ENCODE measurements around the gene CCSER2. TPM values are rescaled to one million over a fixed set of nuclear protein-coding genes. Genes with fewer than 3 reads are reported as not detected.
A peak's percentile ranks its signal among the peaks of the same experiment; 100 is the strongest.

The CCSER2 gene
- total RNA-seq, 1 donor from 2014 or later: 78.8 TPM

- Mint-ChIP-seq H3K27ac (ENCODE audit: unreplicated experiment) (peak overlapping the region; percentile 83), H3K4me1 (ENCODE audit: low read depth) (peaks cover 40% of the 10 kb centered on the region), H3K36me3 (ENCODE audit: low read depth) (no peaks in the 10 kb centered on the region), H3K27me3 (ENCODE audit: low read depth) (no peaks in the 10 kb centered on the region), H3K4me3 (ENCODE audit: unreplicated experiment) (no peak overlapping the region), H3K9me3 (ENCODE audit: low read depth) (no peaks in the 10 kb centered on the region)
- TF ChIP-seq, protein P1, sequence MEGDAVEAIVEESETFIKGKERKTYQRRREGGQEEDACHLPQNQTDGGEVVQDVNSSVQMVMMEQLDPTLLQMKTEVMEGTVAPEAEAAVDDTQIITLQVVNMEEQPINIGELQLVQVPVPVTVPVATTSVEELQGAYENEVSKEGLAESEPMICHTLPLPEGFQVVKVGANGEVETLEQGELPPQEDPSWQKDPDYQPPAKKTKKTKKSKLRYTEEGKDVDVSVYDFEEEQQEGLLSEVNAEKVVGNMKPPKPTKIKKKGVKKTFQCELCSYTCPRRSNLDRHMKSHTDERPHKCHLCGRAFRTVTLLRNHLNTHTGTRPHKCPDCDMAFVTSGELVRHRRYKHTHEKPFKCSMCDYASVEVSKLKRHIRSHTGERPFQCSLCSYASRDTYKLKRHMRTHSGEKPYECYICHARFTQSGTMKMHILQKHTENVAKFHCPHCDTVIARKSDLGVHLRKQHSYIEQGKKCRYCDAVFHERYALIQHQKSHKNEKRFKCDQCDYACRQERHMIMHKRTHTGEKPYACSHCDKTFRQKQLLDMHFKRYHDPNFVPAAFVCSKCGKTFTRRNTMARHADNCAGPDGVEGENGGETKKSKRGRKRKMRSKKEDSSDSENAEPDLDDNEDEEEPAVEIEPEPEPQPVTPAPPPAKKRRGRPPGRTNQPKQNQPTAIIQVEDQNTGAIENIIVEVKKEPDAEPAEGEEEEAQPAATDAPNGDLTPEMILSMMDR (IDR thresholded peaks at IDR 0.05): no peak
- no peak for DNase-seq (ENCODE audit: low spot score)
Measured at GRCh38 chr10:84348447-84348846, 20.1 kb downstream of the CCSER2 start.

- Mint-ChIP-seq H3K36me3 (ENCODE audit: low read depth) (no peaks in the 10 kb centered on the region), H3K27me3 (ENCODE audit: low read depth) (no peaks in the 10 kb centered on the region), H3K27ac (ENCODE audit: unreplicated experiment) (peak overlapping the region; percentile 91), H3K4me1 (ENCODE audit: low read depth) (peaks cover 36% of the 10 kb centered on the region), H3K4me3 (ENCODE audit: unreplicated experiment) (no peak overlapping the region), H3K9me3 (ENCODE audit: low read depth) (no peaks in the 10 kb centered on the region)
- TF ChIP-seq, protein P1 (IDR thresholded peaks at IDR 0.05): no peak
- DNase-seq (ENCODE audit: low spot score): no peak
Measured at GRCh38 chr10:84348860-84349259, 20.5 kb downstream of the CCSER2 start.

GRCh38 chr10:84352251-84352842, 24.0 kb downstream of the CCSER2 start:
- H3K4me1 Mint-ChIP-seq (ENCODE audit: low read depth): peaks cover 34% of the 10 kb centered on the region
- H3K27ac Mint-ChIP-seq (ENCODE audit: unreplicated experiment): peak overlapping the region; percentile 32
- no peak for DNase-seq (ENCODE audit: low spot score)
- H3K4me3 Mint-ChIP-seq (ENCODE audit: unreplicated experiment): no peak overlapping the region
- no peaks in the 10 kb centered on the region for H3K27me3 Mint-ChIP-seq (ENCODE audit: low read depth)
- no peaks in the 10 kb centered on the region for H3K9me3 Mint-ChIP-seq (ENCODE audit: low read depth)
- no peaks in the 10 kb centered on the region for H3K36me3 Mint-ChIP-seq (ENCODE audit: low read depth)
- TF ChIP-seq, protein P1 (IDR thresholded peaks at IDR 0.05): peak; percentile 83

- no peak overlapping the region for H3K4me3 Mint-ChIP-seq (ENCODE audit: unreplicated experiment)
- TF ChIP-seq, protein P1 (IDR thresholded peaks at IDR 0.05): no peak
- DNase-seq (ENCODE audit: low spot score): no peak
- peaks cover 38% of the 10 kb centered on the region for H3K4me1 Mint-ChIP-seq (ENCODE audit: low read depth)
- H3K27ac Mint-ChIP-seq (ENCODE audit: unreplicated experiment): no peak overlapping the region
- H3K27me3 Mint-ChIP-seq (ENCODE audit: low read depth): no peaks in the 10 kb centered on the region
- no peaks in the 10 kb centered on the region for H3K9me3 Mint-ChIP-seq (ENCODE audit: low read depth)
- no peaks in the 10 kb centered on the region for H3K36me3 Mint-ChIP-seq (ENCODE audit: low read depth)
Measured at GRCh38 chr10:84353052-84353803, 24.8 kb downstream of the CCSER2 start.

DNA sequence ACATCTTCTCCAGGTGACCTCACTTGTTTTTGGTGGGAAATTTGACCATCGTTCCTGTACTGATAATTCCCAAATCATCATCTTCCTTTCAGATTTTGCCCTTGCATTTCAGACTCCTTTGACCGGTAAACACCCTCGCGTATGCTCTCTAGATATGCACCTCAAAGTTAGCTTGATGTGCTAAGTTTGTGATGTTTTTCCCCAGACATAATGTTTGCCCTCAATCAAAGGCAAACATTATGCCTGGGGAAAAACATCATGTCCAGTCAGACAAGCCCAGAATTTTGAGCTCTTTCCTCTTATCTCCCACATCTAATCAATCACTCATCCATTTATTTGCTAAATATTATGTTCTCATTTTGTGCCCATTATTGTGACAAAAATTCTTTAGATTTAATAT, 26.2 kb downstream of the CCSER2 start:
- Mint-ChIP-seq H3K36me3 (ENCODE audit: low read depth) (no peaks in the 10 kb centered on the region), H3K9me3 (ENCODE audit: low read depth) (no peaks in the 10 kb centered on the region), H3K4me1 (ENCODE audit: low read depth) (peaks cover 35% of the 10 kb centered on the region), H3K27ac (ENCODE audit: unreplicated experiment) (no peak overlapping the region), H3K27me3 (ENCODE audit: low read depth) (no peaks in the 10 kb centered on the region), H3K4me3 (ENCODE audit: unreplicated experiment) (no peak overlapping the region)
- TF ChIP-seq, protein P1 (IDR thresholded peaks at IDR 0.05): no peak
- DNase-seq (ENCODE audit: low spot score): no peak
